ENCODE measurements around the gene FAM193A. TPM values are rescaled to one million over a fixed set of nuclear protein-coding genes. Genes with fewer than 3 reads are reported as not detected.

FAM193A gene
- polyA plus RNA-seq, 2 donors: 5.8 to 10.2 TPM

- Histone ChIP-seq H3K4me1 (ENCODE audit: control insufficient read depth in 2 of 2, insufficient read depth in 2 of 2, low read length in 1 of 2) (no peaks in the 10 kb centered on the region), H3K27me3 (ENCODE audit: control insufficient read depth in 1 of 2, insufficient read depth in 2 of 2, low read length in 2 of 2) (no peaks in the 10 kb centered on the region), H3K27ac (ENCODE audit: low read depth in 2 of 2, low read length in 1 of 2) (no peak overlapping the region), H3K4me3 (ENCODE audit: low read depth in 1 of 2, low read length in 2 of 2) (no peak overlapping the region), H3K36me3 (ENCODE audit: control insufficient read depth in 2 of 2, insufficient read depth in 2 of 2, low read length in 1 of 2) (peaks cover 20% of the 10 kb centered on the region in 2 donors), H3K9me3 (ENCODE audit: control insufficient read depth in 2 of 2, insufficient read depth in 1 of 2, low read depth in 1 of 2, low read length in 1 of 2) (no peaks in the 10 kb centered on the region)
- WGBS, 2 donors: 88 to 93% methylated on average over 9 of the region's 9 CpGs
Observed at GRCh38 chr4:2497931-2498330, 38.5 kb upstream of the FAM193A start.

- no peaks in the 10 kb centered on the region for H3K27me3 ChIP-seq (ENCODE audit: control insufficient read depth in 1 of 2, insufficient read depth in 2 of 2, low read length in 2 of 2)
- H3K4me3 ChIP-seq (ENCODE audit: low read depth in 1 of 2, low read length in 2 of 2): no peak overlapping the region
- H3K27ac ChIP-seq (ENCODE audit: low read depth in 2 of 2, low read length in 1 of 2): no peak overlapping the region
- H3K4me1 ChIP-seq (ENCODE audit: control insufficient read depth in 2 of 2, insufficient read depth in 2 of 2, low read length in 1 of 2): no peaks in the 10 kb centered on the region
- WGBS, 2 donors: 86 to 87% methylated on average over 2 of the region's 2 CpGs
- H3K36me3 ChIP-seq (ENCODE audit: control insufficient read depth in 2 of 2, insufficient read depth in 2 of 2, low read length in 1 of 2): peaks cover 22 to 27% of the 10 kb centered on the region in 2 donors
- no peaks in the 10 kb centered on the region for H3K9me3 ChIP-seq (ENCODE audit: control insufficient read depth in 2 of 2, insufficient read depth in 1 of 2, low read depth in 1 of 2, low read length in 1 of 2)
Observed at GRCh38 chr4:2500547-2500946, 35.9 kb upstream of the FAM193A start.

GRCh38 chr4:2501034-2501594 is 35.3 kb upstream of the FAM193A start:
- peaks cover 22 to 27% of the 10 kb centered on the region in 2 donors for H3K36me3 ChIP-seq (ENCODE audit: control insufficient read depth in 2 of 2, insufficient read depth in 2 of 2, low read length in 1 of 2)
- no peak overlapping the region for H3K4me3 ChIP-seq (ENCODE audit: low read depth in 1 of 2, low read length in 2 of 2)
- H3K9me3 ChIP-seq (ENCODE audit: control insufficient read depth in 2 of 2, insufficient read depth in 1 of 2, low read depth in 1 of 2, low read length in 1 of 2): no peaks in the 10 kb centered on the region
- 87 to 92% methylated on average over 7 of the region's 7 CpGs for WGBS, 2 donors
- no peaks in the 10 kb centered on the region for H3K4me1 ChIP-seq (ENCODE audit: control insufficient read depth in 2 of 2, insufficient read depth in 2 of 2, low read length in 1 of 2)
- H3K27ac ChIP-seq (ENCODE audit: low read depth in 2 of 2, low read length in 1 of 2): no peak overlapping the region
- no peaks in the 10 kb centered on the region for H3K27me3 ChIP-seq (ENCODE audit: control insufficient read depth in 1 of 2, insufficient read depth in 2 of 2, low read length in 2 of 2)

GRCh38 chr4:2503809-2504208 is 32.6 kb upstream of the FAM193A start:
- no peak overlapping the region for H3K27ac ChIP-seq (ENCODE audit: low read depth in 2 of 2, low read length in 1 of 2)
- 93 to 97% methylated on average over 5 of the region's 5 CpGs for WGBS, 2 donors
- peaks cover 0 to 2% of the 10 kb centered on the region in 2 donors for H3K9me3 ChIP-seq (ENCODE audit: control insufficient read depth in 2 of 2, insufficient read depth in 1 of 2, low read depth in 1 of 2, low read length in 1 of 2)
- H3K36me3 ChIP-seq (ENCODE audit: control insufficient read depth in 2 of 2, insufficient read depth in 2 of 2, low read length in 1 of 2): peaks cover 16 to 33% of the 10 kb centered on the region in 2 donors
- no peaks in the 10 kb centered on the region for H3K4me1 ChIP-seq (ENCODE audit: control insufficient read depth in 2 of 2, insufficient read depth in 2 of 2, low read length in 1 of 2)
- no peak overlapping the region for H3K4me3 ChIP-seq (ENCODE audit: low read depth in 1 of 2, low read length in 2 of 2)
- no peaks in the 10 kb centered on the region for H3K27me3 ChIP-seq (ENCODE audit: control insufficient read depth in 1 of 2, insufficient read depth in 2 of 2, low read length in 2 of 2)

GRCh38 chr4:2507259-2507658 is 29.2 kb upstream of the FAM193A start:
- Histone ChIP-seq H3K27ac (ENCODE audit: low read depth in 2 of 2, low read length in 1 of 2) (peak overlapping the region in 1 of 2 donors; percentile 28), H3K9me3 (ENCODE audit: control insufficient read depth in 2 of 2, insufficient read depth in 1 of 2, low read depth in 1 of 2, low read length in 1 of 2) (peaks cover 0 to 2% of the 10 kb centered on the region in 2 donors), H3K36me3 (ENCODE audit: control insufficient read depth in 2 of 2, insufficient read depth in 2 of 2, low read length in 1 of 2) (peaks cover 10 to 34% of the 10 kb centered on the region in 2 donors), H3K4me3 (ENCODE audit: low read depth in 1 of 2, low read length in 2 of 2) (no peak overlapping the region), H3K4me1 (ENCODE audit: control insufficient read depth in 2 of 2, insufficient read depth in 2 of 2, low read length in 1 of 2) (no peaks in the 10 kb centered on the region), H3K27me3 (ENCODE audit: control insufficient read depth in 1 of 2, insufficient read depth in 2 of 2, low read length in 2 of 2) (no peaks in the 10 kb centered on the region)
- WGBS, 2 donors: 95 to 99% methylated on average over 4 of the region's 4 CpGs

GRCh38 chr4:2507855-2508254 is 28.6 kb upstream of the FAM193A start:
- no peaks in the 10 kb centered on the region for H3K27me3 ChIP-seq (ENCODE audit: control insufficient read depth in 1 of 2, insufficient read depth in 2 of 2, low read length in 2 of 2)
- H3K36me3 ChIP-seq (ENCODE audit: control insufficient read depth in 2 of 2, insufficient read depth in 2 of 2, low read length in 1 of 2): peaks cover 11 to 40% of the 10 kb centered on the region in 2 donors
- no peak overlapping the region for H3K27ac ChIP-seq (ENCODE audit: low read depth in 2 of 2, low read length in 1 of 2)

GRCh38 chr4:2510351-2511259 is 25.8 kb upstream of the FAM193A start:
- Histone ChIP-seq H3K9me3 (ENCODE audit: control insufficient read depth in 2 of 2, insufficient read depth in 1 of 2, low read depth in 1 of 2, low read length in 1 of 2) (peaks cover 0 to 2% of the 10 kb centered on the region in 2 donors), H3K27ac (ENCODE audit: low read depth in 2 of 2, low read length in 1 of 2) (no peak overlapping the region), H3K4me1 (ENCODE audit: control insufficient read depth in 2 of 2, insufficient read depth in 2 of 2, low read length in 1 of 2) (no peaks in the 10 kb centered on the region), H3K27me3 (ENCODE audit: control insufficient read depth in 1 of 2, insufficient read depth in 2 of 2, low read length in 2 of 2) (no peaks in the 10 kb centered on the region), H3K4me3 (ENCODE audit: low read depth in 1 of 2, low read length in 2 of 2) (no peak overlapping the region), H3K36me3 (ENCODE audit: control insufficient read depth in 2 of 2, insufficient read depth in 2 of 2, low read length in 1 of 2) (peaks cover 13 to 47% of the 10 kb centered on the region in 2 donors)
- WGBS, 2 donors: 84 to 88% methylated on average over 13 of the region's 13 CpGs

More at GRCh38 chr4:2507855-2508254, 28.6 kb upstream of the FAM193A start:
- Histone ChIP-seq H3K9me3 (ENCODE audit: control insufficient read depth in 2 of 2, insufficient read depth in 1 of 2, low read depth in 1 of 2, low read length in 1 of 2) (peaks cover 0 to 2% of the 10 kb centered on the region in 2 donors), H3K4me1 (ENCODE audit: control insufficient read depth in 2 of 2, insufficient read depth in 2 of 2, low read length in 1 of 2) (no peaks in the 10 kb centered on the region), H3K4me3 (ENCODE audit: low read depth in 1 of 2, low read length in 2 of 2) (no peak overlapping the region)
- WGBS, 2 donors: 91 to 92% methylated on average over 7 of the region's 7 CpGs

- H3K27ac ChIP-seq (ENCODE audit: low read depth in 2 of 2, low read length in 1 of 2): no peak overlapping the region
- H3K36me3 ChIP-seq (ENCODE audit: control insufficient read depth in 2 of 2, insufficient read depth in 2 of 2, low read length in 1 of 2): peaks cover 12 to 53% of the 10 kb centered on the region in 2 donors
- peaks cover 0 to 2% of the 10 kb centered on the region in 2 donors for H3K9me3 ChIP-seq (ENCODE audit: control insufficient read depth in 2 of 2, insufficient read depth in 1 of 2, low read depth in 1 of 2, low read length in 1 of 2)
- no peak overlapping the region for H3K4me3 ChIP-seq (ENCODE audit: low read depth in 1 of 2, low read length in 2 of 2)
- H3K4me1 ChIP-seq (ENCODE audit: control insufficient read depth in 2 of 2, insufficient read depth in 2 of 2, low read length in 1 of 2): no peaks in the 10 kb centered on the region
- no peaks in the 10 kb centered on the region for H3K27me3 ChIP-seq (ENCODE audit: control insufficient read depth in 1 of 2, insufficient read depth in 2 of 2, low read length in 2 of 2)
- WGBS, 2 donors: 75 to 77% methylated on average over 9 of the region's 9 CpGs
Observed at GRCh38 chr4:2511645-2512131, 24.8 kb upstream of the FAM193A start.

- Histone ChIP-seq H3K36me3 (ENCODE audit: control insufficient read depth in 2 of 2, insufficient read depth in 2 of 2, low read length in 1 of 2) (peaks cover 11 to 48% of the 10 kb centered on the region in 2 donors), H3K9me3 (ENCODE audit: control insufficient read depth in 2 of 2, insufficient read depth in 1 of 2, low read depth in 1 of 2, low read length in 1 of 2) (no peaks in the 10 kb centered on the region), H3K27ac (ENCODE audit: low read depth in 2 of 2, low read length in 1 of 2) (no peak overlapping the region), H3K27me3 (ENCODE audit: control insufficient read depth in 1 of 2, insufficient read depth in 2 of 2, low read length in 2 of 2) (no peaks in the 10 kb centered on the region), H3K4me1 (ENCODE audit: control insufficient read depth in 2 of 2, insufficient read depth in 2 of 2, low read length in 1 of 2) (no peaks in the 10 kb centered on the region), H3K4me3 (ENCODE audit: low read depth in 1 of 2, low read length in 2 of 2) (no peak overlapping the region)
- 91 to 93% methylated on average over 15 of the region's 15 CpGs for WGBS, 2 donors
Observed at GRCh38 chr4:2512396-2513135, 23.9 kb upstream of the FAM193A start.

Data from esophagus (tissue), 2 donors.